Caco-2 (cell line): Measurements from ENCODE around the gene MED29. TPM values are rescaled to one million over a fixed set of nuclear protein-coding genes. Genes with fewer than 3 reads are reported as not detected.
A peak's percentile ranks its signal among the peaks of the same experiment; 100 is the strongest.

Experiments used
- BruUV-seq: library from RNA; stranded (reverse); fragments of 400-500 nt; replicated peaks from 2 replicates; lab custom pipeline; 2021; lab: Mats Ljungman, UMichigan
- CTCF ChIA-PET: fragments of 300-600 bp; sonication (Branson Sonifier 250); formaldehyde crosslinking; loops from one replicate; lab custom pipeline; 2022; ENCODE audit warnings: antibody characterized with exemption; lab: Charles Lee
- POLR2A ChIA-PET: fragments of 300-600 bp; sonication (Branson Sonifier 250); formaldehyde crosslinking; loops from one replicate; lab custom pipeline; 2022; ENCODE audit warnings: antibody characterized with exemption; lab: Charles Lee
- DNase-seq, 2 experiments: peaks; one replicate each; pipeline versions ENCODE4 v3.0.0 to v3.0.0-alpha.2; 2020 to 2022
- H3K27me3 ChIP-seq: replicated peaks from 2 replicates; pipeline ENCODE4 v1.6.0; 2011; ENCODE audit warnings: low read length; ENCODE audit not compliant: control insufficient read depth, insufficient read depth
- H3K36me3 ChIP-seq: 2 replicates; pipeline ENCODE4 v1.5.1; 2011; ENCODE audit warnings: low read length; ENCODE audit not compliant: control insufficient read depth, insufficient read depth
- H3K4me1 ChIP-seq: fragments of 250-450 bp; sonication (Bioruptor Pico); 2 replicates; pipeline ENCODE4 v1.5.1; 2020; ENCODE audit warnings: mild to moderate bottlenecking
- H3K4me3 ChIP-seq: 2 replicates; pipeline ENCODE4 v1.5.1; 2011; ENCODE audit warnings: low read depth, mild to moderate bottlenecking, control low read depth, low read length
- H3K9me3 ChIP-seq: fragments of 250-450 bp; sonication (Bioruptor Pico); 2 replicates; pipeline ENCODE4 v1.5.1; 2020; ENCODE audit warnings: mild to moderate bottlenecking, moderate library complexity
- H3K27ac Mint-ChIP-seq: one replicate; pipeline ENCODE4 v1.8.0; 2022; ENCODE audit warnings: mixed read lengths; ENCODE audit not compliant: unreplicated experiment
- H3K27me3 Mint-ChIP-seq: one replicate; pipeline ENCODE4 v1.8.0; 2022; ENCODE audit warnings: mixed read lengths; ENCODE audit not compliant: insufficient read depth, unreplicated experiment
- H3K36me3 Mint-ChIP-seq: one replicate; pipeline ENCODE4 v1.8.0; 2022; ENCODE audit warnings: mild to moderate bottlenecking, mixed read lengths; ENCODE audit not compliant: insufficient read depth, unreplicated experiment
- H3K4me1 Mint-ChIP-seq: one replicate; pipeline ENCODE4 v1.8.0; 2022; ENCODE audit warnings: low read depth, mixed read lengths; ENCODE audit not compliant: unreplicated experiment
- H3K4me3 Mint-ChIP-seq: one replicate; pipeline ENCODE4 v1.8.0; 2022; ENCODE audit warnings: mild to moderate bottlenecking, moderate library complexity, mixed read lengths; ENCODE audit not compliant: unreplicated experiment
- H3K9me3 Mint-ChIP-seq: one replicate; pipeline ENCODE4 v1.8.0; 2022; ENCODE audit warnings: mixed read lengths; ENCODE audit not compliant: unreplicated experiment
- intact Hi-C: fragments of 100-400 bp; cut with micrococcal nuclease; formaldehyde crosslinking; loops from one replicate; pipeline ENCODE4 v1.10.0; 2022; ENCODE audit not compliant: unreplicated experiment
- total RNA-seq: library from RNA; stranded (reverse); gene quantifications from 2 replicates; pipeline ENCODE4 v1.2.3, GENCODE V29; 2022
- TF ChIP-seq, protein P1 (sequence below), 2 experiments: fragments of 200-600 bp in 1 of 2; IDR thresholded peaks; 1 replicate in 1 of 2; 2 replicates in 1 of 2; pipeline versions ENCODE4 v1.5.1 to v1.8.0; 2011 to 2022; ENCODE audit warnings: antibody characterized with exemption in 1 of 2, control low read depth in 1 of 2, inconsistent platforms in 1 of 2, low read depth in 1 of 2, low read length in 1 of 2, mild to moderate bottlenecking in 1 of 2, moderate library complexity in 1 of 2; ENCODE audit not compliant: insufficient read depth in 1 of 2, severe bottlenecking in 1 of 2, unreplicated experiment in 1 of 2

The MED29 gene
- total RNA-seq, 1 experiment from 2014 or later, result 50.8 TPM

DNA sequence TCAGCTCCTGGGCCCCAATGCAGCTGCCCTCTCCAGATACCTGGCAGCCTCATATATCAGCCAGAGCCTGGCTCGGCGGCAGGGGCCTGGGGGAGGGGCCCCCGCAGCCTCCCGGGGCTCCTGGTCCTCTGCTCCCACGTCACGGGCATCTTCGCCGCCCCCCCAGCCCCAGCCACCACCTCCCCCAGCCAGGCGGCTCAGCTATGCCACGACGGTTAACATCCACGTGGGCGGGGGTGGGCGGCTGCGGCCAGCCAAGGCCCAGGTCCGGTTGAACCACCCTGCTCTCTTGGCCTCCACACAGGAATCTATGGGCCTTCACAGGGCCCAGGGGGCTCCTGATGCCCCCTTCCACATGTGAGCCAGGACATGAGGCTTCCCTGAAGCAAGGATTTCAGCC is 33.8 kb downstream of the MED29 start:
- Histone ChIP-seq H3K4me3 (no peak overlapping the region), H3K9me3 (no peaks in the 10 kb centered on the region), H3K36me3 (peaks cover 5% of the 10 kb centered on the region), H3K4me1 (peaks cover 22% of the 10 kb centered on the region), H3K27me3 (no peaks in the 10 kb centered on the region)
- no peaks in the 10 kb centered on the region for H3K27me3 Mint-ChIP-seq
- no peak overlapping the region for H3K27ac Mint-ChIP-seq
- BruUV-seq, result no TSS peak
- H3K4me1 Mint-ChIP-seq, result no peaks in the 10 kb centered on the region
- DNase-seq, result no peak
- intact Hi-C loops, result no loop called here
- POLR2A ChIA-PET, result interaction anchor here (1.5 kb wide), 1 partner anchor 11 kb away, joined by 11 read pairs; the partner anchor contains the start of gene RPS16
- CTCF ChIA-PET, result interaction anchor here (0.7 kb wide), 1 partner anchor 122 kb away, joined by 6 read pairs; no protein-coding TSS in a partner anchor
- no peaks in the 10 kb centered on the region for H3K9me3 Mint-ChIP-seq
- H3K4me3 Mint-ChIP-seq, result no peak overlapping the region
- TF ChIP-seq, protein P1, sequence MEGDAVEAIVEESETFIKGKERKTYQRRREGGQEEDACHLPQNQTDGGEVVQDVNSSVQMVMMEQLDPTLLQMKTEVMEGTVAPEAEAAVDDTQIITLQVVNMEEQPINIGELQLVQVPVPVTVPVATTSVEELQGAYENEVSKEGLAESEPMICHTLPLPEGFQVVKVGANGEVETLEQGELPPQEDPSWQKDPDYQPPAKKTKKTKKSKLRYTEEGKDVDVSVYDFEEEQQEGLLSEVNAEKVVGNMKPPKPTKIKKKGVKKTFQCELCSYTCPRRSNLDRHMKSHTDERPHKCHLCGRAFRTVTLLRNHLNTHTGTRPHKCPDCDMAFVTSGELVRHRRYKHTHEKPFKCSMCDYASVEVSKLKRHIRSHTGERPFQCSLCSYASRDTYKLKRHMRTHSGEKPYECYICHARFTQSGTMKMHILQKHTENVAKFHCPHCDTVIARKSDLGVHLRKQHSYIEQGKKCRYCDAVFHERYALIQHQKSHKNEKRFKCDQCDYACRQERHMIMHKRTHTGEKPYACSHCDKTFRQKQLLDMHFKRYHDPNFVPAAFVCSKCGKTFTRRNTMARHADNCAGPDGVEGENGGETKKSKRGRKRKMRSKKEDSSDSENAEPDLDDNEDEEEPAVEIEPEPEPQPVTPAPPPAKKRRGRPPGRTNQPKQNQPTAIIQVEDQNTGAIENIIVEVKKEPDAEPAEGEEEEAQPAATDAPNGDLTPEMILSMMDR (IDR thresholded peaks at IDR 0.05; ENCODE audit: insufficient read depth in 1 of 2, low read depth in 1 of 2, low read length in 1 of 2, severe bottlenecking in 1 of 2, unreplicated experiment in 1 of 2), result no peak
- peaks cover 58% of the 10 kb centered on the region for H3K36me3 Mint-ChIP-seq

DNA sequence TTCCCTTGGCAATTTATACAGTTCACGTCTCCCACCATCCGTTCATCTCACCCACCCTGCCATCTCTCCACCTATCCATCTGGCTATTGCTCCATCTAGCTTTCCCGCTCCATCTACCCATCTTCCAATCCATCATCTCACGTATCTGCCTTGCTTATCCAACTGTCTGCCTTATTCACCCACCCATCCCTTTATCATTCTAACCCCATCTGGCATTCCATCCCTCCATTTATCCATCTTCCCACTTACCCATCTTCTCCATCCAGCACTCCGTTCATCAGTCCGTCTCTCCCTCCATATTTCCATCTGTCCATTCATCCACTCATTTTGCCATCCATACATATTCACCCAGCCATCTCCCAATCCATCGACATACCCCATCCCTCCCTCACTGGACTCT is 34.6 kb downstream of the MED29 start:
- ChIA-PET CTCF (no interaction called here), POLR2A (interaction anchor here (1.5 kb wide), 1 partner anchor 10 kb away, joined by 11 read pairs; the partner anchor contains the start of gene RPS16)
- peaks cover 5% of the 10 kb centered on the region for H3K36me3 ChIP-seq
- H3K4me1 ChIP-seq, result peaks cover 22% of the 10 kb centered on the region
- no TSS peak for BruUV-seq
- no peaks in the 10 kb centered on the region for H3K9me3 Mint-ChIP-seq
- DNase-seq, result no peak
- intact Hi-C loops, result no loop called here
- H3K27me3 Mint-ChIP-seq, result no peaks in the 10 kb centered on the region
- no peaks in the 10 kb centered on the region for H3K27me3 ChIP-seq
- H3K36me3 Mint-ChIP-seq, result peaks cover 58% of the 10 kb centered on the region
- TF ChIP-seq, protein P1 (IDR thresholded peaks at IDR 0.05; ENCODE audit: insufficient read depth in 1 of 2, low read depth in 1 of 2, low read length in 1 of 2, severe bottlenecking in 1 of 2, unreplicated experiment in 1 of 2), result no peak
- no peaks in the 10 kb centered on the region for H3K4me1 Mint-ChIP-seq
- H3K27ac Mint-ChIP-seq, result no peak overlapping the region
- no peaks in the 10 kb centered on the region for H3K9me3 ChIP-seq
- no peak overlapping the region for H3K4me3 Mint-ChIP-seq
- no peak overlapping the region for H3K4me3 ChIP-seq

DNA sequence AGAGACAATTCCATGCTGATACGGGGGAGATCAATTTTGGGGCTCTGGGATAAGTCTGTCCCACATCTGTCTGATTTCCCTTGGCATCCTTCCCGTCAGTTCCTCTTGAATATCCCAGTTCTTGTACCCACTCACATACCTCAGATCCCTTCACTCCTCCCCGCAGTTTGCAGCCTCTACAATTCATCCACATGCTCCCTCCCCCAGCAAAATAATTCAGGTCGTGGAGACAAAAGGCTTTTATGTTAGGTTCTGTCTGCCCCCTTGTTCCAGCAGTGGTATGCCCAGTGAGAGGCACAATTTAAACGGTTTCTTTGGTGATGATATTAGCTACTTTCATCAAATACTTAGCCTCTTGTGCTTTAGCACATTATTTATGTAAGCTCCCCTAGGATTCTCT is 35.0 kb downstream of the MED29 start:
- Mint-ChIP-seq H3K4me3 (no peak overlapping the region), H3K4me1 (no peaks in the 10 kb centered on the region), H3K27ac (no peak overlapping the region), H3K36me3 (peaks cover 58% of the 10 kb centered on the region), H3K9me3 (no peaks in the 10 kb centered on the region), H3K27me3 (no peaks in the 10 kb centered on the region)
- no peaks in the 10 kb centered on the region for H3K27me3 ChIP-seq
- intact Hi-C loops, result no loop called here
- TSS peak; percentile 9 for BruUV-seq
- peaks cover 26% of the 10 kb centered on the region for H3K4me1 ChIP-seq
- POLR2A ChIA-PET, result interaction anchor here (1.9 kb wide), 1 partner anchor 10 kb away, joined by 34 read pairs; the partner anchor contains the start of gene RPS16
- CTCF ChIA-PET, result no interaction called here
- peaks cover 5% of the 10 kb centered on the region for H3K36me3 ChIP-seq
- TF ChIP-seq, protein P1 (IDR thresholded peaks at IDR 0.05; ENCODE audit: insufficient read depth in 1 of 2, low read depth in 1 of 2, low read length in 1 of 2, severe bottlenecking in 1 of 2, unreplicated experiment in 1 of 2), result no peak
- DNase-seq, result no peak
- no peak overlapping the region for H3K4me3 ChIP-seq
- no peaks in the 10 kb centered on the region for H3K9me3 ChIP-seq
